HEK293 (cell line): ENCODE results near the gene WASF1.
A peak's percentile ranks its signal among the peaks of the same experiment; 100 is the strongest.

Source experiments
- CTCF ChIA-PET: fragments of 350-600 bp; formaldehyde crosslinking; extraction: SDS; loops from one replicate; lab custom pipeline; 2021; ENCODE audit warnings: antibody characterized with exemption; lab: Yijun Ruan, JAX
- POLR2A ChIA-PET: fragments of 300-600 bp; formaldehyde crosslinking; extraction: SDS; loops from one replicate; lab custom pipeline; 2020; ENCODE audit warnings: antibody characterized with exemption, inconsistent platforms; lab: Yijun Ruan, JAX
- H3K27ac ChIP-seq: fragments of 200-500 bp; sonication (Bioruptor generic); 2 replicates; pipeline ENCODE4 v1.5.1; 2014; ENCODE audit warnings: low read depth, low read length, control low read depth, inconsistent platforms; ENCODE audit errors: extremely low read depth
- H3K36me3 ChIP-seq, 2 experiments: fragments of 200-500 bp in 1 of 2; sonication (Bioruptor generic) in 1 of 2; 1 replicate in 1 of 2; 2 replicates in 1 of 2; pipeline ENCODE4 v1.5.1; 2014 to 2017; ENCODE audit warnings: inconsistent platforms in 2 of 2, low read length in 2 of 2; ENCODE audit not compliant: control insufficient read depth in 2 of 2, insufficient read depth in 1 of 2
- H3K4me1 ChIP-seq: fragments of 200-500 bp; sonication (Bioruptor generic); 2 replicates; pipeline ENCODE4 v1.5.1; 2014; ENCODE audit warnings: mild to moderate bottlenecking, low read length, inconsistent platforms; ENCODE audit not compliant: control insufficient read depth, insufficient read depth
- H3K4me3 ChIP-seq: 2 replicates; pipeline ENCODE4 v1.5.1; 2011; ENCODE audit warnings: low read depth, mild to moderate bottlenecking, control low read depth, low read length, moderate library complexity
- H3K9me3 ChIP-seq: fragments of 200-500 bp; sonication (Bioruptor generic); 2 replicates; pipeline ENCODE4 v1.5.1; 2014; ENCODE audit warnings: low read depth, low read length, inconsistent platforms; ENCODE audit not compliant: control insufficient read depth, insufficient read depth
- BCL6B ChIP-seq: fragments of 450-650 bp; formaldehyde crosslinking; IDR thresholded peaks from 2 replicates; pipeline ENCODE4 v1.5.1; 2017; ENCODE audit warnings: missing biosample characterization, missing genetic modification characterization
- EGR2 ChIP-seq: fragments of 450-650 bp; formaldehyde crosslinking; IDR thresholded peaks from 2 replicates; pipeline ENCODE4 v1.5.1; 2016; ENCODE audit warnings: low read depth, missing biosample characterization, missing genetic modification characterization
- HIC1 ChIP-seq: fragments of 450-650 bp; formaldehyde crosslinking; IDR thresholded peaks from 2 replicates; pipeline ENCODE4 v1.5.1; 2016; ENCODE audit warnings: missing biosample characterization, missing genetic modification characterization
- RBAK ChIP-seq: fragments of 450-650 bp; formaldehyde crosslinking; IDR thresholded peaks from 2 replicates; pipeline ENCODE4 v1.5.1; 2016; ENCODE audit warnings: missing biosample characterization, missing genetic modification characterization
- SCRT2 ChIP-seq: fragments of 450-650 bp; formaldehyde crosslinking; IDR thresholded peaks from 2 replicates; pipeline ENCODE4 v1.5.1; 2016; ENCODE audit warnings: missing biosample characterization, missing genetic modification characterization
- ZBTB8A ChIP-seq: fragments of 450-650 bp; formaldehyde crosslinking; IDR thresholded peaks from 2 replicates; pipeline ENCODE4 v1.5.1; 2016; ENCODE audit warnings: missing biosample characterization, missing genetic modification characterization
- ZIC2 ChIP-seq: fragments of 450-650 bp; formaldehyde crosslinking; IDR thresholded peaks from 2 replicates; pipeline ENCODE4 v1.5.1; 2016; ENCODE audit warnings: missing biosample characterization, missing genetic modification characterization
- ZNF23 ChIP-seq: fragments of 450-650 bp; formaldehyde crosslinking; IDR thresholded peaks from 2 replicates; pipeline ENCODE4 v1.5.1; 2016; ENCODE audit warnings: missing biosample characterization, missing genetic modification characterization, borderline replicate concordance
- ZNF274 ChIP-seq, 2 experiments: fragments of 200-500 bp in 1 of 2; fragments of 450-650 bp in 1 of 2; sonication (Bioruptor generic) in 1 of 2; formaldehyde crosslinking in 1 of 2; IDR thresholded peaks; 2 replicates each; pipeline versions ENCODE4 v1.5.1 to v1.6.1; 2014 to 2016; ENCODE audit warnings: borderline replicate concordance in 1 of 2, inconsistent platforms in 1 of 2, low read length in 1 of 2, missing biosample characterization in 1 of 2, missing genetic modification characterization in 1 of 2
- ZNF280C ChIP-seq: fragments of 450-650 bp; formaldehyde crosslinking; IDR thresholded peaks from 2 replicates; pipeline ENCODE4 v1.5.1; 2016; ENCODE audit warnings: missing biosample characterization, missing genetic modification characterization
- ZNF350 ChIP-seq: fragments of 450-650 bp; formaldehyde crosslinking; IDR thresholded peaks from 2 replicates; pipeline ENCODE4 v1.5.0; 2017; ENCODE audit warnings: missing biosample characterization, mild to moderate bottlenecking, missing genetic modification characterization
- ZNF362 ChIP-seq: fragments of 450-650 bp; formaldehyde crosslinking; IDR thresholded peaks from 2 replicates; pipeline ENCODE4 v1.5.1; 2016; ENCODE audit warnings: missing biosample characterization, missing genetic modification characterization
- ZNF501 ChIP-seq: fragments of 450-650 bp; formaldehyde crosslinking; IDR thresholded peaks from 2 replicates; pipeline ENCODE4 v1.5.1; 2016; ENCODE audit warnings: missing biosample characterization, missing genetic modification characterization
- ZNF558 ChIP-seq: fragments of 450-650 bp; formaldehyde crosslinking; IDR thresholded peaks from 2 replicates; pipeline ENCODE4 v1.5.1; 2016; ENCODE audit warnings: missing biosample characterization, missing genetic modification characterization
- ZNF596 ChIP-seq: fragments of 450-650 bp; IDR thresholded peaks from 2 replicates; pipeline ENCODE4 v1.5.0; 2018; ENCODE audit warnings: missing biosample characterization, mild to moderate bottlenecking, missing genetic modification characterization, moderate library complexity
- ZNF624 ChIP-seq: fragments of 450-650 bp; formaldehyde crosslinking; IDR thresholded peaks from 2 replicates; pipeline ENCODE4 v1.5.1; 2017; ENCODE audit warnings: missing biosample characterization, missing genetic modification characterization
- ZNF785 ChIP-seq: fragments of 450-650 bp; formaldehyde crosslinking; IDR thresholded peaks from 2 replicates; pipeline ENCODE4 v1.5.1; 2016; ENCODE audit warnings: missing biosample characterization, missing genetic modification characterization
- ZSCAN23 ChIP-seq: fragments of 450-650 bp; formaldehyde crosslinking; IDR thresholded peaks from 2 replicates; pipeline ENCODE4 v1.5.1; 2016; ENCODE audit warnings: missing biosample characterization, missing genetic modification characterization
- ZSCAN4 ChIP-seq: fragments of 450-650 bp; formaldehyde crosslinking; IDR thresholded peaks from 2 replicates; pipeline ENCODE4 v1.5.1; 2017; ENCODE audit warnings: missing biosample characterization, missing genetic modification characterization
- TF ChIP-seq, protein P1 (sequence below): fragments of 450-650 bp; formaldehyde crosslinking; IDR thresholded peaks from 2 replicates; pipeline ENCODE4 v1.5.1; 2017; ENCODE audit warnings: missing biosample characterization, missing genetic modification characterization
- TF ChIP-seq, protein P2 (sequence below): fragments of 450-650 bp; formaldehyde crosslinking; IDR thresholded peaks from 2 replicates; pipeline ENCODE4 v1.5.1; 2016; ENCODE audit warnings: missing biosample characterization, missing genetic modification characterization, borderline replicate concordance

The WASF1 gene

DNA sequence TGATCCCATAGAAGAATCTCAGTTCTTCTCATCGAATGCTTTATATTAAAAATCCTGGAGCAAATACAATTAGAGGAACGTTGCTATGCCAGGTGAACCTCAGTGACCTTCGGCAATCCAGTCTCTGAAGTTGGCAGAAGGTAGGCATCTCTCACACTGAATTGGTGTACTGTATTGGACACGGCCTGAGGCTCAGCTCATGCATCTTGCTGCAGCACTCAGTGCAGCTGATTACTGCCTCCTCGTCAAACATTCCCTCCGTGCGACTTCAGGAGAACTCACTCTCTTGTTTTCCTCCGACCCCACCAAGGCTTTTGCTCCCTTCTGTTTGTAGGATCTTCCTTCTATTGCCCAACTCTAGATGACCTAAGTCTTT, 110.9 kb downstream of the WASF1 start (continued):
- TF ChIP-seq BCL6B (tag by site-specific recombination) (no peak), ZNF362 (tag by site-specific recombination) (no peak)

- ChIA-PET POLR2A (no interaction called here), CTCF (interaction anchor here (0.5 to 1.0 kb wide), 3 partner anchors 9 to 1605 kb away, joined by 3 read pairs; no protein-coding TSS in a partner anchor)
- Histone ChIP-seq H3K4me3 (no peak overlapping the region), H3K27ac (no peak overlapping the region), H3K36me3 (no peaks in the 10 kb centered on the region), H3K4me1 (no peaks in the 10 kb centered on the region), H3K9me3 (no peaks in the 10 kb centered on the region)
- no peak for TF ChIP-seq ZNF785 (tag by site-specific recombination)
- no peak for TF ChIP-seq ZNF558 (tag by site-specific recombination)
- no peak for TF ChIP-seq ZNF280C (tag by site-specific recombination)
- no peak for TF ChIP-seq ZNF23 (tag by site-specific recombination)
- peak; percentile 44 for TF ChIP-seq ZIC2 (tag by site-specific recombination)
- TF ChIP-seq ZBTB8A (tag by site-specific recombination) = no peak
- no peak for TF ChIP-seq ZNF501 (tag by site-specific recombination)
- no peak for TF ChIP-seq ZNF274 (IDR thresholded peaks at IDR 0.05; ENCODE audit: low read length)
- TF ChIP-seq ZNF274 (tag by site-specific recombination; IDR thresholded peaks at IDR 0.05; ENCODE audit: borderline replicate concordance) = no peak
- peak; percentile 45; the same call in 1 of the 2 replicates for TF ChIP-seq EGR2 (tag by site-specific recombination)
- no peak for TF ChIP-seq HIC1 (tag by site-specific recombination)
- no peak for TF ChIP-seq ZNF596
- TF ChIP-seq ZNF350 (tag by site-specific recombination) = no peak
- TF ChIP-seq, protein P1, sequence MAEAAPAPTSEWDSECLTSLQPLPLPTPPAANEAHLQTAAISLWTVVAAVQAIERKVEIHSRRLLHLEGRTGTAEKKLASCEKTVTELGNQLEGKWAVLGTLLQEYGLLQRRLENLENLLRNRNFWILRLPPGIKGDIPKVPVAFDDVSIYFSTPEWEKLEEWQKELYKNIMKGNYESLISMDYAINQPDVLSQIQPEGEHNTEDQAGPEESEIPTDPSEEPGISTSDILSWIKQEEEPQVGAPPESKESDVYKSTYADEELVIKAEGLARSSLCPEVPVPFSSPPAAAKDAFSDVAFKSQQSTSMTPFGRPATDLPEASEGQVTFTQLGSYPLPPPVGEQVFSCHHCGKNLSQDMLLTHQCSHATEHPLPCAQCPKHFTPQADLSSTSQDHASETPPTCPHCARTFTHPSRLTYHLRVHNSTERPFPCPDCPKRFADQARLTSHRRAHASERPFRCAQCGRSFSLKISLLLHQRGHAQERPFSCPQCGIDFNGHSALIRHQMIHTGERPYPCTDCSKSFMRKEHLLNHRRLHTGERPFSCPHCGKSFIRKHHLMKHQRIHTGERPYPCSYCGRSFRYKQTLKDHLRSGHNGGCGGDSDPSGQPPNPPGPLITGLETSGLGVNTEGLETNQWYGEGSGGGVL (tag by site-specific recombination) = no peak
- TF ChIP-seq ZSCAN23 (tag by site-specific recombination) = no peak
- TF ChIP-seq RBAK (tag by site-specific recombination) = no peak
- TF ChIP-seq ZNF624 = no peak
- TF ChIP-seq, protein P2, sequence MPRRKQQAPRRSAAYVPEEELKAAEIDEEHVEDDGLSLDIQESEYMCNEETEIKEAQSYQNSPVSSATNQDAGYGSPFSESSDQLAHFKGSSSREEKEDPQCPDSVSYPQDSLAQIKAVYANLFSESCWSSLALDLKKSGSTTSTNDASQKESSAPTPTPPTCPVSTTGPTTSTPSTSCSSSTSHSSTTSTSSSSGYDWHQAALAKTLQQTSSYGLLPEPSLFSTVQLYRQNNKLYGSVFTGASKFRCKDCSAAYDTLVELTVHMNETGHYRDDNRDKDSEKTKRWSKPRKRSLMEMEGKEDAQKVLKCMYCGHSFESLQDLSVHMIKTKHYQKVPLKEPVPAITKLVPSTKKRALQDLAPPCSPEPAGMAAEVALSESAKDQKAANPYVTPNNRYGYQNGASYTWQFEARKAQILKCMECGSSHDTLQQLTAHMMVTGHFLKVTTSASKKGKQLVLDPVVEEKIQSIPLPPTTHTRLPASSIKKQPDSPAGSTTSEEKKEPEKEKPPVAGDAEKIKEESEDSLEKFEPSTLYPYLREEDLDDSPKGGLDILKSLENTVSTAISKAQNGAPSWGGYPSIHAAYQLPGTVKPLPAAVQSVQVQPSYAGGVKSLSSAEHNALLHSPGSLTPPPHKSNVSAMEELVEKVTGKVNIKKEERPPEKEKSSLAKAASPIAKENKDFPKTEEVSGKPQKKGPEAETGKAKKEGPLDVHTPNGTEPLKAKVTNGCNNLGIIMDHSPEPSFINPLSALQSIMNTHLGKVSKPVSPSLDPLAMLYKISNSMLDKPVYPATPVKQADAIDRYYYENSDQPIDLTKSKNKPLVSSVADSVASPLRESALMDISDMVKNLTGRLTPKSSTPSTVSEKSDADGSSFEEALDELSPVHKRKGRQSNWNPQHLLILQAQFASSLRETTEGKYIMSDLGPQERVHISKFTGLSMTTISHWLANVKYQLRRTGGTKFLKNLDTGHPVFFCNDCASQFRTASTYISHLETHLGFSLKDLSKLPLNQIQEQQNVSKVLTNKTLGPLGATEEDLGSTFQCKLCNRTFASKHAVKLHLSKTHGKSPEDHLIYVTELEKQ (tag by site-specific recombination) = no peak
- no peak for TF ChIP-seq SCRT2 (tag by site-specific recombination)
- no peak for TF ChIP-seq ZSCAN4 (tag by site-specific recombination)
Measured at GRCh38 chr6:110067837-110068591, 111.5 kb downstream of the WASF1 start.
